ENCODE measurements around the gene NOS1AP.
A peak's percentile ranks its signal among the peaks of the same experiment; 100 is the strongest.
"Not testable (repeated sequence)": the region's sequence is repeated elsewhere in the genome, so short reads cannot be mapped to it uniquely, and the experiment has no call there.

The NOS1AP gene

GRCh38 chr1:162056579-162056978 lies 12.9 kb upstream of the NOS1AP start:
- no peak for DNase-seq (ENCODE audit: low read depth in 2 of 2)

- DNase-seq (ENCODE audit: low read depth in 2 of 2), result no peak
These were observed 9.8 kb upstream of the NOS1AP start for GRCh38 chr1:162059721-162060120.

- no peak for DNase-seq (ENCODE audit: low read depth in 2 of 2)
These were observed 9.2 kb upstream of the NOS1AP start for GRCh38 chr1:162060314-162060713.

GRCh38 chr1:162062542-162063015 lies 6.9 kb upstream of the NOS1AP start:
- DNase-seq (ENCODE audit: low read depth in 2 of 2), result peak; percentile 16 to 29

- no peak for DNase-seq (ENCODE audit: low read depth in 2 of 2)
These were observed 4.5 kb upstream of the NOS1AP start for GRCh38 chr1:162065016-162065415.

- not testable (repeated sequence) for DNase-seq (ENCODE audit: low read depth in 2 of 2)
These were observed 2.7 kb upstream of the NOS1AP start for GRCh38 chr1:162066836-162067235.

GRCh38 chr1:162067466-162067865 lies 2.0 kb upstream of the NOS1AP start:
- no peak for DNase-seq (ENCODE audit: low read depth in 2 of 2)

- no peak for DNase-seq (ENCODE audit: low read depth in 2 of 2)
These were observed 1.2 kb upstream of the NOS1AP start for GRCh38 chr1:162068301-162068700.

GRCh38 chr1:162070094-162070748 lies 730 bp downstream of the NOS1AP start:
- DNase-seq (ENCODE audit: low read depth in 2 of 2), result no peak

GRCh38 chr1:162070825-162071224 lies 1.3 kb downstream of the NOS1AP start:
- DNase-seq (ENCODE audit: low read depth in 2 of 2), result no peak

- DNase-seq (ENCODE audit: low read depth in 2 of 2), result no peak
These were observed 3.2 kb downstream of the NOS1AP start for GRCh38 chr1:162072740-162073139.

- DNase-seq (ENCODE audit: low read depth in 2 of 2), result no peak
These were observed 5.0 kb downstream of the NOS1AP start for GRCh38 chr1:162074276-162075005.

- no peak for DNase-seq (ENCODE audit: low read depth in 2 of 2)
These were observed 6.4 kb downstream of the NOS1AP start for GRCh38 chr1:162075862-162076261.

GRCh38 chr1:162077648-162078299 lies 8.3 kb downstream of the NOS1AP start:
- DNase-seq (ENCODE audit: low read depth in 2 of 2), result no peak

GRCh38 chr1:162079030-162079429 lies 9.5 kb downstream of the NOS1AP start:
- no peak for DNase-seq (ENCODE audit: low read depth in 2 of 2)

- no peak for DNase-seq (ENCODE audit: low read depth in 2 of 2)
These were observed 11.1 kb downstream of the NOS1AP start for GRCh38 chr1:162080472-162081015.

- DNase-seq (ENCODE audit: low read depth in 2 of 2), result no peak
These were observed 11.8 kb downstream of the NOS1AP start for GRCh38 chr1:162081316-162081715.

GRCh38 chr1:162082080-162082479 lies 12.6 kb downstream of the NOS1AP start:
- not testable (repeated sequence) for DNase-seq (ENCODE audit: low read depth in 2 of 2)

GRCh38 chr1:162083273-162083672 lies 13.8 kb downstream of the NOS1AP start:
- no peak for DNase-seq (ENCODE audit: low read depth in 2 of 2)

GRCh38 chr1:162085991-162086390 lies 16.5 kb downstream of the NOS1AP start:
- DNase-seq (ENCODE audit: low read depth in 2 of 2), result no peak

GRCh38 chr1:162087111-162087510 lies 17.6 kb downstream of the NOS1AP start:
- no peak for DNase-seq (ENCODE audit: low read depth in 2 of 2)

GRCh38 chr1:162087574-162087973 lies 18.1 kb downstream of the NOS1AP start:
- DNase-seq (ENCODE audit: low read depth in 2 of 2), result no peak

Data from fibroblast of skin of left quadriceps (primary cell).